Neuronal stem cell (in vitro differentiated cells): ENCODE data around the gene GDF2.

Experiments used
- DNase-seq: peaks from one replicate; pipeline ENCODE4 v3.0.0-alpha.2; 2013; ENCODE audit warnings: low spot score
- H2AFZ ChIP-seq: one replicate; pipeline ENCODE4 v1.6.1; 2013; ENCODE audit warnings: mild to moderate bottlenecking, low read length, inconsistent platforms
- H2AK5ac ChIP-seq: 2 replicates; pipeline ENCODE4 v1.6.1; 2013; ENCODE audit warnings: low read depth, mild to moderate bottlenecking, inconsistent platforms, low read length, moderate library complexity, mixed read lengths
- H2BK120ac ChIP-seq: 2 replicates; pipeline ENCODE4 v1.6.1; 2013; ENCODE audit warnings: low read depth, mild to moderate bottlenecking, inconsistent platforms, low read length, moderate library complexity, mixed read lengths
- H2BK12ac ChIP-seq: one replicate; pipeline ENCODE4 v1.6.1; 2013; ENCODE audit warnings: low read length, inconsistent platforms
- H2BK15ac ChIP-seq: 2 replicates; pipeline ENCODE4 v1.6.1; 2013; ENCODE audit warnings: mild to moderate bottlenecking, low read length, inconsistent platforms, mixed read lengths
- H2BK5ac ChIP-seq: one replicate; pipeline ENCODE4 v1.6.1; 2013; ENCODE audit warnings: inconsistent platforms, mild to moderate bottlenecking, low read length, moderate library complexity
- H3K14ac ChIP-seq: one replicate; pipeline ENCODE4 v1.6.1; 2013; ENCODE audit warnings: low read length, inconsistent platforms
- H3K18ac ChIP-seq: 2 replicates; pipeline ENCODE4 v1.6.1; 2013; ENCODE audit warnings: low read length, inconsistent platforms
- H3K23ac ChIP-seq: 2 replicates; pipeline ENCODE4 v1.6.1; 2013; ENCODE audit warnings: low read depth, mild to moderate bottlenecking, mixed read lengths, low read length, inconsistent platforms; ENCODE audit not compliant: poor library complexity
- H3K27ac ChIP-seq: replicated peaks from 3 replicates; pipeline ENCODE4 v1.5.1; 2013; ENCODE audit warnings: low read length, inconsistent platforms
- H3K27me3 ChIP-seq, 3 experiments: 2 replicates each; pipeline ENCODE4 v1.6.1; 2013; ENCODE audit warnings: low read length in 3 of 3, mild to moderate bottlenecking in 2 of 3, inconsistent platforms in 1 of 3, low read depth in 1 of 3, mixed read lengths in 1 of 3, moderate library complexity in 1 of 3; ENCODE audit not compliant: control insufficient read depth in 3 of 3, insufficient read depth in 3 of 3
- H3K36me3 ChIP-seq, 2 donors: replicated peaks in 1 of 2; 2 replicates each; pipeline ENCODE4 v1.6.1; 2013; ENCODE audit warnings: low read length in 2 of 2; ENCODE audit not compliant: control insufficient read depth in 2 of 2, insufficient read depth in 2 of 2
- H3K4ac ChIP-seq: 2 replicates; pipeline ENCODE4 v1.6.1; 2013; ENCODE audit warnings: inconsistent platforms, mild to moderate bottlenecking, low read length, moderate library complexity
- H3K4me1 ChIP-seq, 2 donors: 1 replicate in 1 of 2; 2 replicates in 1 of 2; pipeline ENCODE4 v1.6.1; 2013; ENCODE audit warnings: low read length in 2 of 2, low read depth in 1 of 2; ENCODE audit not compliant: control insufficient read depth in 2 of 2, insufficient read depth in 1 of 2
- H3K4me2 ChIP-seq: one replicate; pipeline ENCODE4 v1.6.1; 2013; ENCODE audit warnings: mild to moderate bottlenecking, low read length, inconsistent platforms; ENCODE audit not compliant: insufficient read depth, poor library complexity, severe bottlenecking
- H3K4me3 ChIP-seq, 2 donors: 2 replicates each; pipeline ENCODE4 v1.5.1; 2013; ENCODE audit warnings: low read length in 2 of 2, mild to moderate bottlenecking in 2 of 2, inconsistent platforms in 1 of 2, moderate library complexity in 1 of 2
- H3K79me1 ChIP-seq: one replicate; pipeline ENCODE4 v1.6.1; 2013; ENCODE audit warnings: low read depth, mild to moderate bottlenecking, inconsistent platforms, low read length, moderate library complexity
- H3K9ac ChIP-seq: one replicate; pipeline ENCODE4 v1.6.1; 2013; ENCODE audit warnings: mild to moderate bottlenecking, low read depth, low read length, inconsistent platforms; ENCODE audit not compliant: poor library complexity
- H3K9me3 ChIP-seq, 2 donors: replicated peaks in 1 of 2; 2 replicates each; pipeline versions ENCODE3 to v1.6.1; 2013; ENCODE audit warnings: low read length in 2 of 2, mild to moderate bottlenecking in 2 of 2, inconsistent platforms in 1 of 2, low read depth in 1 of 2, mixed read lengths in 1 of 2, moderate library complexity in 1 of 2; ENCODE audit not compliant: control insufficient read depth in 2 of 2, insufficient read depth in 1 of 2
- H4K8ac ChIP-seq: one replicate; pipeline ENCODE4 v1.6.1; 2013; ENCODE audit warnings: low read depth, mild to moderate bottlenecking, inconsistent platforms, low read length, moderate library complexity
- H4K91ac ChIP-seq: one replicate; pipeline ENCODE4 v1.6.1; 2013; ENCODE audit warnings: low read length, low read depth, mild to moderate bottlenecking, inconsistent platforms; ENCODE audit not compliant: poor library complexity
- WGBS, 2 donors: extraction: QIAGEN DNeasy Blood & Tissue Kit; methylation state at CpG; one replicate each; pipeline ENCODE4 v1.1.7; 2013; ENCODE audit warnings: missing lambda C conversion rate in 2 of 2, mixed read lengths in 1 of 2; ENCODE audit not compliant: insufficient read length in 2 of 2, insufficient replicate concordance in 1 of 2; ENCODE audit errors: extremely low coverage in 2 of 2; 5-methylcytosine and 5-hydroxymethylcytosine counted together

The GDF2 gene

DNA sequence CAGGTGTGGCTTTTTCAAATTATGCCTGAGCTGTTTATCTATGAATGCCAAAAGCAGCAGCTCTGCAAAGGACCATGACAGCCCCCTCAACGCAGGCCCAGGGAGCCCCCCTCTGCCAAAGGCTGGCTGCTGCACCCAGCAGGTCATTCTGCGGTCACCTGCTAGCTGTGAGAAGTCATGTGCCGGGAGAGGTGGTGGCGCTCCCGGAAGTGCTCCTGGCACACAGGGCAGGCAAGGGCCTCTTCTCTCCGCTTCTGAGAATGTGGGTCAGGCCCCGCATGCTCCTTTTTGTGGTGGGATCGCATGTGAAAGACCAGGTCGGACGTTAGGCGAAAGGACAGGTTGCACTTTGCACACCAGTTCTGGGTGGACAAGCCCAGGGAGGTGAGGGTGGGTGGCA is 45.4 kb downstream of the GDF2 start:
- Histone ChIP-seq H2AFZ (no peak overlapping the region), H3K4ac (no peak overlapping the region), H3K36me3 (no peaks in the 10 kb centered on the region), H3K27me3 (peaks cover 0 to 3% (median 0%) of the 10 kb centered on the region in 3 experiments), H3K14ac (peak overlapping the region; percentile 64), H4K8ac (no peak overlapping the region), H4K91ac (no peak overlapping the region), H2BK12ac (no peak overlapping the region), H3K23ac (no peak overlapping the region), H3K4me2 (no peak overlapping the region), H3K9me3 (no peaks in the 10 kb centered on the region), H2BK120ac (no peak overlapping the region), H3K4me3 (no peak overlapping the region), H3K79me1 (no peaks in the 10 kb centered on the region), H2AK5ac (no peak overlapping the region), H3K4me1 (no peaks in the 10 kb centered on the region), H3K18ac (peak overlapping the region; percentile 66), H2BK5ac (no peak overlapping the region), H3K27ac (no peak overlapping the region), H2BK15ac (no peak overlapping the region), H3K9ac (no peak overlapping the region)
- WGBS, 2 donors = no CpG with 5 or more reads among the region's 11 CpGs
- no peak for DNase-seq

GRCh38 chr10:47368431-47369180 is 46.4 kb downstream of the GDF2 start:
- H3K79me1 ChIP-seq = no peaks in the 10 kb centered on the region
- no peaks in the 10 kb centered on the region for H3K9me3 ChIP-seq
- H3K36me3 ChIP-seq = no peaks in the 10 kb centered on the region
- no peak overlapping the region for H3K23ac ChIP-seq
- no peak overlapping the region for H2AFZ ChIP-seq
- no peak overlapping the region for H3K27ac ChIP-seq
- H2BK120ac ChIP-seq = no peak overlapping the region
- no peak overlapping the region for H2BK5ac ChIP-seq
- peaks cover 0 to 3% (median 0%) of the 10 kb centered on the region in 3 experiments for H3K27me3 ChIP-seq
- no peak overlapping the region for H4K8ac ChIP-seq
- no peak overlapping the region for H3K4ac ChIP-seq
- DNase-seq = no peak
- H3K4me1 ChIP-seq = no peaks in the 10 kb centered on the region
- no peak overlapping the region for H2BK15ac ChIP-seq
- no peak overlapping the region for H3K4me2 ChIP-seq
- peak overlapping the region; percentile 5 for H3K9ac ChIP-seq
- H3K18ac ChIP-seq = peak overlapping the region; percentile 32
- H3K4me3 ChIP-seq = no peak overlapping the region
- no peak overlapping the region for H2BK12ac ChIP-seq
- H4K91ac ChIP-seq = no peak overlapping the region
- no peak overlapping the region for H2AK5ac ChIP-seq
- peak overlapping the region; percentile 21 for H3K14ac ChIP-seq
- WGBS, 2 donors = no CpG with 5 or more reads among the region's 24 CpGs

GRCh38 chr10:47369251-47369894 is 47.1 kb downstream of the GDF2 start:
- H2BK5ac ChIP-seq = no peak overlapping the region
- no peak overlapping the region for H2AK5ac ChIP-seq
- H3K36me3 ChIP-seq = no peaks in the 10 kb centered on the region
- no peak overlapping the region for H2BK12ac ChIP-seq
- no peak overlapping the region for H2BK15ac ChIP-seq
- H3K27ac ChIP-seq = no peak overlapping the region
- H3K4me1 ChIP-seq = no peaks in the 10 kb centered on the region
- H4K8ac ChIP-seq = no peak overlapping the region
- no peak for DNase-seq
- no peak overlapping the region for H3K9ac ChIP-seq
- WGBS, 2 donors = no CpG with 5 or more reads among the region's 9 CpGs
- H3K27me3 ChIP-seq = peaks cover 0 to 3% (median 0%) of the 10 kb centered on the region in 3 experiments
- no peak overlapping the region for H2AFZ ChIP-seq
- no peak overlapping the region for H3K4me3 ChIP-seq
- no peaks in the 10 kb centered on the region for H3K79me1 ChIP-seq
- H3K4me2 ChIP-seq = no peak overlapping the region
- no peak overlapping the region for H3K23ac ChIP-seq
- H3K14ac ChIP-seq = no peak overlapping the region
- H4K91ac ChIP-seq = no peak overlapping the region
- H2BK120ac ChIP-seq = no peak overlapping the region
- no peak overlapping the region for H3K18ac ChIP-seq
- no peaks in the 10 kb centered on the region for H3K9me3 ChIP-seq
- no peak overlapping the region for H3K4ac ChIP-seq

- Histone ChIP-seq H2BK12ac (no peak overlapping the region), H3K27me3 (peaks cover 0 to 3% (median 0%) of the 10 kb centered on the region in 3 experiments), H4K91ac (no peak overlapping the region), H3K4ac (no peak overlapping the region), H2BK5ac (no peak overlapping the region), H3K18ac (no peak overlapping the region), H3K9me3 (no peaks in the 10 kb centered on the region), H2AK5ac (no peak overlapping the region), H3K27ac (no peak overlapping the region), H3K36me3 (no peaks in the 10 kb centered on the region), H3K4me1 (no peaks in the 10 kb centered on the region), H2BK120ac (no peak overlapping the region), H3K4me2 (no peak overlapping the region), H2BK15ac (no peak overlapping the region), H4K8ac (no peak overlapping the region), H3K4me3 (no peak overlapping the region), H3K23ac (no peak overlapping the region), H3K9ac (no peak overlapping the region), H3K79me1 (no peaks in the 10 kb centered on the region), H3K14ac (no peak overlapping the region), H2AFZ (no peak overlapping the region)
- DNase-seq = no peak
- no CpG with 5 or more reads among the region's 11 CpGs for whole genome bisulfite sequencing, 2 donors
Observed at GRCh38 chr10:47370015-47370767, 47.9 kb downstream of the GDF2 start.
